Measurements from ENCODE around the gene AP2M1. TPM values are rescaled to one million over a fixed set of nuclear protein-coding genes. Genes with fewer than 3 reads are reported as not detected.
A peak's percentile ranks its signal among the peaks of the same experiment; 100 is the strongest.

Gene AP2M1
- total and polyA plus RNA-seq, 2 of the 8 experiments (the other 6 are each of a cell fraction or from before 2014, with no cell fraction given) = 403 to 454 TPM

- Histone ChIP-seq H3K9me3 (ENCODE audit: insufficient read depth in 2 of 2, low read depth in 1 of 2, low read length in 1 of 2) (no peaks in the 10 kb centered on the region), H3K56ac (replicated peaks; ENCODE audit: insufficient read length, low read depth, low read length) (no peak overlapping the region), H3K23ac (ENCODE audit: insufficient read length) (no peak overlapping the region), H3K18ac (ENCODE audit: extremely low read depth, low read length) (no peak overlapping the region; the same call in 1 of the 2 replicates), H3K27ac (ENCODE audit: low read depth, low read length) (no peak overlapping the region), H3K4me1 (replicated peaks in 1 of 4; ENCODE audit: control insufficient read depth in 3 of 4, insufficient read depth in 4 of 4, low read length in 3 of 4) (peaks cover 0 to 20% (median 4%) of the 10 kb centered on the region in 4 experiments; a peak in 5 of 7 replicates), H2BK5ac (ENCODE audit: low read depth, low read length) (no peak overlapping the region), H3K4ac (replicated peaks; ENCODE audit: insufficient read length, low read depth, low read length) (no peak overlapping the region), H2AK5ac (ENCODE audit: low read depth, low read length) (no peak overlapping the region), H3K79me1 (ENCODE audit: low read depth, low read length) (no peaks in the 10 kb centered on the region), H3K14ac (ENCODE audit: insufficient read length) (no peak overlapping the region), H3K27me3 (replicated peaks in 1 of 4; ENCODE audit: control insufficient read depth in 3 of 4, extremely low read depth in 1 of 4, insufficient read depth in 3 of 4, low read length in 3 of 4) (peaks cover 35 to 60% (median 53%) of the 10 kb centered on the region in 4 experiments), H4K5ac (ENCODE audit: insufficient read length, low read depth, low read length) (no peak overlapping the region), H4K91ac (replicated peaks; ENCODE audit: insufficient read length, low read length) (no peak overlapping the region), H2AFZ (ENCODE audit: low read length) (no peak overlapping the region), H4K20me1 (replicated peaks in 1 of 2; ENCODE audit: control insufficient read depth in 1 of 2, insufficient read depth in 2 of 2, low read length in 2 of 2) (peaks cover 4 to 7% of the 10 kb centered on the region in 2 experiments), H2BK120ac (replicated peaks; ENCODE audit: low read depth, low read length) (no peak overlapping the region), H3K9ac (replicated peaks in 1 of 4; ENCODE audit: extremely low read depth in 1 of 4, low read depth in 3 of 4, low read length in 3 of 4) (no peak overlapping the region), H2BK12ac (ENCODE audit: low read depth, low read length) (no peak overlapping the region), H4K8ac (ENCODE audit: extremely low read depth, insufficient read depth, low read length) (no peak overlapping the region), H3K4me2 (ENCODE audit: insufficient read depth in 1 of 2, low read depth in 2 of 2, low read length in 2 of 2) (peak overlapping the region; percentile 61 to 96), H3K36me3 (ENCODE audit: control insufficient read depth in 2 of 4, insufficient read depth in 4 of 4, low read length in 3 of 4) (peaks cover 0 to 8% (median 0%) of the 10 kb centered on the region in 4 experiments; a peak in 1 of 8 replicates), H2BK20ac (ENCODE audit: low read length) (no peak overlapping the region), H3K4me3 (ENCODE audit: extremely low read depth in 1 of 4, insufficient read depth in 2 of 4, low read depth in 3 of 4, low read length in 4 of 4) (peak overlapping the region; percentile 16 to 59 (median 40)), H2BK15ac (ENCODE audit: low read length) (no peak overlapping the region), H3K79me2 (ENCODE audit: control insufficient read depth in 1 of 2, insufficient read depth in 2 of 2, low read length in 2 of 2) (no peaks in the 10 kb centered on the region), H3K23me2 (ENCODE audit: low read depth, low read length) (peaks cover 11% of the 10 kb centered on the region; the same call in 1 of the 2 replicates)
- ChIA-PET POLR2A (ENCODE audit: partially characterized antibody) (interaction anchor here (0.5 to 2.5 kb wide), 10 partner anchors 10 to 89 kb away, joined by 3 to 10 read pairs (median 3); partner anchors contain the start of genes ABCF3 and EEF1AKMT4), CTCF (ENCODE audit: partially characterized antibody) (interaction anchor here (0.8 to 10.3 kb wide), 6 partner anchors 10 to 59 kb away, joined by 3 to 183 read pairs (median 4); partner anchors contain the start of genes CAMK2N2 and EEF1AKMT4)
- FAIRE-seq (no peak), DNase-seq (ENCODE audit: low read depth in 1 of 2, low spot score in 2 of 2) (peak in 1 of 2 experiments; percentile 58)
- 4% methylated on average over 29 of the region's 61 CpGs; no CpG with 5 or more reads in 1 of the 2 experiments for WGBS, 2 experiments (ENCODE audit: extremely low coverage in 1 of 2, insufficient coverage in 1 of 2, insufficient read length in 1 of 2, insufficient replicate concordance in 2 of 2, low coverage in 1 of 2, low lambda C conversion rate in 2 of 2, missing lambda C conversion rate in 1 of 2)
- TF ChIP-seq SP1 (IDR thresholded peaks at IDR 0.05; ENCODE audit: low read depth, low read length) = no peak
- no peak for TF ChIP-seq RNF2 (IDR thresholded peaks at IDR 0.05; ENCODE audit: borderline replicate concordance, low read depth, low read length, missing control alignments, poor library complexity, severe bottlenecking)
- no peak for TF ChIP-seq PHF8 (conservative IDR thresholded peaks at IDR 0.05; ENCODE audit: low read depth, low read length)
- TF ChIP-seq SUZ12 (IDR thresholded peaks at IDR 0.05; ENCODE audit: low read length) = peak; percentile 86
- peak; percentile 82 for TF ChIP-seq EZH2 (IDR thresholded peaks at IDR 0.05; ENCODE audit: low read depth, low read length, severe bottlenecking)
- TF ChIP-seq SRF (IDR thresholded peaks at IDR 0.05; ENCODE audit: low read depth, low read length) = no peak
- no peak for TF ChIP-seq TAF1 (IDR thresholded peaks at IDR 0.05; ENCODE audit: low read depth, low read length)
- TF ChIP-seq CBX8 (IDR thresholded peaks at IDR 0.05; ENCODE audit: borderline replicate concordance, low read depth, low read length) = no peak
- no peak for TF ChIP-seq POLR2A (IDR thresholded peaks at IDR 0.05; ENCODE audit: control extremely low read depth in 1 of 2, low read depth in 2 of 2, low read length in 2 of 2)
- TF ChIP-seq JUND (IDR thresholded peaks at IDR 0.05; ENCODE audit: low read length) = no peak
- TF ChIP-seq FOSL1 (IDR thresholded peaks at IDR 0.05; ENCODE audit: insufficient read depth, low read depth, low read length) = no peak
- no peak for TF ChIP-seq GTF2F1 (IDR thresholded peaks at IDR 0.05; ENCODE audit: borderline replicate concordance, low read depth, low read length)
- no peak for TF ChIP-seq RXRA (IDR thresholded peaks at IDR 0.05; ENCODE audit: insufficient read depth, low read depth, low read length)
These were observed 55.5 kb downstream of the AP2M1 start for GRCh38 chr3:184230081-184230602.
